G401.6 (cell line): Measurements from ENCODE around the gene TRMT112.

ENCODE experiments used
- FAIRE-seq: peaks from 2 replicates; lab custom pipeline; 2012; peaks lifted over from hg19 to GRCh38; lab: Jason Lieb, UNC

TRMT112 gene

GRCh38 chr11:64268893-64269539, 48.3 kb downstream of the TRMT112 start:
- FAIRE-seq, result no peak

GRCh38 chr11:64268025-64268892, 49.1 kb downstream of the TRMT112 start:
- FAIRE-seq, result no peak

GRCh38 chr11:64267207-64267945, 50.0 kb downstream of the TRMT112 start:
- FAIRE-seq, result no peak
